Measurements from ENCODE around the gene SLC25A15. TPM values are rescaled to one million over a fixed set of nuclear protein-coding genes. Genes with fewer than 3 reads are reported as not detected.
A peak's percentile ranks its signal among the peaks of the same experiment; 100 is the strongest.

The SLC25A15 gene
- total RNA-seq, 1 experiment from 2014 or later: 20.2 TPM

DNA sequence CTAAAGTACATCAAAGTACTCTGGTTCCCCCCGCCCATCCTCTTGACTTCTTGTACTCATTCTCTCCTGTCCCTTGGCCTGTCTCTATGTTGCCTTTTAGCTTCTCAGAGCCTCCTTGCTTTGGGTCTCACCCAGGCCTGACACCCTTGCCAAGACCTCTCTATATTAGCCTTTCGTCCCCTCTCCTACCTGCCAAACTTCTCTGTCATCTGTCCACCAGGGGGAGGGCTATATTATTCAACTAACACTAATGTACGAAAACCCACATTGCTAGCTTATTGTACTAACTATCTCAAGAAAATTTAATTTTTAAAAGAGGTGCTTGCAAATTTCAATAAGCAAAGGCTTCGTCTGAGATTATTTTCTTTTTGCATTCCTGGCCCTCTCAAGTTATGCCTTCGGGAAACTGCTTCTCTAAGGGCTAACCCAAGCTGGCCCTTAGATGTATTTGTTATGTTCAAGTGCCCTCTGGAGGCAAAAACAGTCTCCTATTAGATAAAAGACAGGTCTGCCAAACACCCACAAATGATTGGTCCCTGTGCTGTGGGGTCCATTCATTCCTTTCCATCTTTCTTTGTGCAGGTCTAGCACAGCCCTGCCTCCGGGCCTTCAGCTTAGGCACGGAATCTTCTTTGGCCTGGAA, 12.1 kb upstream of the SLC25A15 start:
- TF ChIP-seq, protein P1, sequence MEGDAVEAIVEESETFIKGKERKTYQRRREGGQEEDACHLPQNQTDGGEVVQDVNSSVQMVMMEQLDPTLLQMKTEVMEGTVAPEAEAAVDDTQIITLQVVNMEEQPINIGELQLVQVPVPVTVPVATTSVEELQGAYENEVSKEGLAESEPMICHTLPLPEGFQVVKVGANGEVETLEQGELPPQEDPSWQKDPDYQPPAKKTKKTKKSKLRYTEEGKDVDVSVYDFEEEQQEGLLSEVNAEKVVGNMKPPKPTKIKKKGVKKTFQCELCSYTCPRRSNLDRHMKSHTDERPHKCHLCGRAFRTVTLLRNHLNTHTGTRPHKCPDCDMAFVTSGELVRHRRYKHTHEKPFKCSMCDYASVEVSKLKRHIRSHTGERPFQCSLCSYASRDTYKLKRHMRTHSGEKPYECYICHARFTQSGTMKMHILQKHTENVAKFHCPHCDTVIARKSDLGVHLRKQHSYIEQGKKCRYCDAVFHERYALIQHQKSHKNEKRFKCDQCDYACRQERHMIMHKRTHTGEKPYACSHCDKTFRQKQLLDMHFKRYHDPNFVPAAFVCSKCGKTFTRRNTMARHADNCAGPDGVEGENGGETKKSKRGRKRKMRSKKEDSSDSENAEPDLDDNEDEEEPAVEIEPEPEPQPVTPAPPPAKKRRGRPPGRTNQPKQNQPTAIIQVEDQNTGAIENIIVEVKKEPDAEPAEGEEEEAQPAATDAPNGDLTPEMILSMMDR (IDR thresholded peaks at IDR 0.05): peak; percentile 75
- no peak for TF ChIP-seq MYBL2 (CRISPR knock-in tag; IDR thresholded peaks at IDR 0.05)
- H3K36me3 Mint-ChIP-seq: no peaks in the 10 kb centered on the region
- H3K4me3 Mint-ChIP-seq: peak overlapping the region; percentile 39; the same call in 1 of the 2 replicates
- ChIA-PET POLR2A (no interaction called here), CTCF (interaction anchor here (0.6 to 3.4 kb wide), 30 partner anchors 11 to 1092 kb away, joined by 3 to 36 read pairs (median 3); partner anchors contain the start of gene SLC25A15)
- DNase-seq (ENCODE audit: low spot score) (peak; percentile 28), ATAC-seq (peak; percentile 87)
- H3K27ac Mint-ChIP-seq: no peak overlapping the region
- peaks cover 12% of the 10 kb centered on the region for H3K4me1 Mint-ChIP-seq
- no peaks in the 10 kb centered on the region for H3K9me3 Mint-ChIP-seq
- H3K27me3 Mint-ChIP-seq (ENCODE audit: low read depth): no peaks in the 10 kb centered on the region

DNA sequence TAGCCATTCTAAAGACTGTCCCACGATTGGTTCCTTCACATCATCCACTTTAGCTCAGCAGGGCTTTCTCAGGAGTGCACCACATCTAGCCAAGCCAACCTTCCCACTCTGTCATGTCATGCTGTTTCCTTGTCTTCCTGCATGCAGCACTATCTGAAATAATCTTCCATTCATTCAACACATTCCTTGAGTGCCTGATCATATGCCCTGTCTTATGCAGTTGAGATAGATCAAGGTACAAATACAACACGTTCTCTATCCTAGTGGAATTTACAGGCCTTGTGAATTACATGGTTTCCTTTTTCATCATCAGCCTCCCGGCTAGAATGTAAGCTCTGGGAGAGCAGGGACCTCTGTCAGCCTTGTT, 11.6 kb upstream of the SLC25A15 start:
- H3K9me3 Mint-ChIP-seq: no peaks in the 10 kb centered on the region
- ChIA-PET CTCF (interaction anchor here (0.6 to 3.4 kb wide), 25 partner anchors 11 to 1092 kb away, joined by 3 to 36 read pairs (median 4); partner anchors contain the start of gene SLC25A15), POLR2A (interaction anchor here (0.5 kb wide), 1 partner anchor 298 kb away, joined by 4 read pairs; no protein-coding TSS in a partner anchor)
- no peak for DNase-seq (ENCODE audit: low spot score)
- H3K4me1 Mint-ChIP-seq: peaks cover 12% of the 10 kb centered on the region
- ATAC-seq: no peak
- no peaks in the 10 kb centered on the region for H3K27me3 Mint-ChIP-seq (ENCODE audit: low read depth)
- H3K27ac Mint-ChIP-seq: no peak overlapping the region
- H3K4me3 Mint-ChIP-seq: no peak overlapping the region
- H3K36me3 Mint-ChIP-seq: no peaks in the 10 kb centered on the region
- TF ChIP-seq ESRRA (CRISPR knock-in tag; IDR thresholded peaks at IDR 0.05; ENCODE audit: borderline replicate concordance) (no peak), SP1 (CRISPR knock-in tag; conservative IDR thresholded peaks at IDR 0.05) (no peak), ETV6 (CRISPR knock-in tag; IDR thresholded peaks at IDR 0.05) (no peak), ZBTB21 (CRISPR knock-in tag; IDR thresholded peaks at IDR 0.05; ENCODE audit: borderline replicate concordance) (no peak)
- TF ChIP-seq, protein P2, sequence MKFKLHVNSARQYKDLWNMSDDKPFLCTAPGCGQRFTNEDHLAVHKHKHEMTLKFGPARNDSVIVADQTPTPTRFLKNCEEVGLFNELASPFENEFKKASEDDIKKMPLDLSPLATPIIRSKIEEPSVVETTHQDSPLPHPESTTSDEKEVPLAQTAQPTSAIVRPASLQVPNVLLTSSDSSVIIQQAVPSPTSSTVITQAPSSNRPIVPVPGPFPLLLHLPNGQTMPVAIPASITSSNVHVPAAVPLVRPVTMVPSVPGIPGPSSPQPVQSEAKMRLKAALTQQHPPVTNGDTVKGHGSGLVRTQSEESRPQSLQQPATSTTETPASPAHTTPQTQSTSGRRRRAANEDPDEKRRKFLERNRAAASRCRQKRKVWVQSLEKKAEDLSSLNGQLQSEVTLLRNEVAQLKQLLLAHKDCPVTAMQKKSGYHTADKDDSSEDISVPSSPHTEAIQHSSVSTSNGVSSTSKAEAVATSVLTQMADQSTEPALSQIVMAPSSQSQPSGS (CRISPR knock-in tag; IDR thresholded peaks at IDR 0.05; ENCODE audit: borderline replicate concordance, low read depth): no peak
- TF ChIP-seq, protein P3, sequence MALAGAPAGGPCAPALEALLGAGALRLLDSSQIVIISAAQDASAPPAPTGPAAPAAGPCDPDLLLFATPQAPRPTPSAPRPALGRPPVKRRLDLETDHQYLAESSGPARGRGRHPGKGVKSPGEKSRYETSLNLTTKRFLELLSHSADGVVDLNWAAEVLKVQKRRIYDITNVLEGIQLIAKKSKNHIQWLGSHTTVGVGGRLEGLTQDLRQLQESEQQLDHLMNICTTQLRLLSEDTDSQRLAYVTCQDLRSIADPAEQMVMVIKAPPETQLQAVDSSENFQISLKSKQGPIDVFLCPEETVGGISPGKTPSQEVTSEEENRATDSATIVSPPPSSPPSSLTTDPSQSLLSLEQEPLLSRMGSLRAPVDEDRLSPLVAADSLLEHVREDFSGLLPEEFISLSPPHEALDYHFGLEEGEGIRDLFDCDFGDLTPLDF (CRISPR knock-in tag; IDR thresholded peaks at IDR 0.05): no peak

DNA sequence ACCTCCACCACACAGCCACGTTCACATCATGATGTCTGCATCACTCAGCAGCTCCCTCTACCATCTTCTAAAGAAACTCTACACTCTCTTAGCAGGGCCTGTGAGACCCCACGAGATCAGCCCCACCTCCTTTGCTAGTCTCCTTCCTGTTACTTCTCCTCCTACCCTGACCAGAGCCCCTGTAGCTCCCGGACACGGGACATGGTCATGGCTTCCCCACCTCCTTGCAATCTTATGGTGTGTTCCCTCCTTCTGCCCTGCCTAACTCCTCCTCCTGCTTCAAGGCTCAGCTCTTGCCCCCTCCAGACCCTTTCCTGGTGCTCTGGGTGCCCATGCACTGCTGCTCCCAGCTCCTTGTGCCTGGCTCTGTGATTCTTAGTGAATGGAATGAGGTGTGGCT, 10.4 kb upstream of the SLC25A15 start:
- CTCF ChIA-PET: interaction anchor here (0.7 to 3.4 kb wide), 7 partner anchors 10 to 710 kb away, joined by 3 to 36 read pairs (median 4); partner anchors contain the start of gene SLC25A15
- TF ChIP-seq NFE2L1 (CRISPR knock-in tag; IDR thresholded peaks at IDR 0.05) (no peak), MXD4 (CRISPR knock-in tag; IDR thresholded peaks at IDR 0.05; ENCODE audit: borderline replicate concordance) (no peak), JAZF1 (CRISPR knock-in tag; IDR thresholded peaks at IDR 0.05) (no peak), ZNF423 (CRISPR knock-in tag; IDR thresholded peaks at IDR 0.05) (no peak)
- TF ChIP-seq, protein P4, sequence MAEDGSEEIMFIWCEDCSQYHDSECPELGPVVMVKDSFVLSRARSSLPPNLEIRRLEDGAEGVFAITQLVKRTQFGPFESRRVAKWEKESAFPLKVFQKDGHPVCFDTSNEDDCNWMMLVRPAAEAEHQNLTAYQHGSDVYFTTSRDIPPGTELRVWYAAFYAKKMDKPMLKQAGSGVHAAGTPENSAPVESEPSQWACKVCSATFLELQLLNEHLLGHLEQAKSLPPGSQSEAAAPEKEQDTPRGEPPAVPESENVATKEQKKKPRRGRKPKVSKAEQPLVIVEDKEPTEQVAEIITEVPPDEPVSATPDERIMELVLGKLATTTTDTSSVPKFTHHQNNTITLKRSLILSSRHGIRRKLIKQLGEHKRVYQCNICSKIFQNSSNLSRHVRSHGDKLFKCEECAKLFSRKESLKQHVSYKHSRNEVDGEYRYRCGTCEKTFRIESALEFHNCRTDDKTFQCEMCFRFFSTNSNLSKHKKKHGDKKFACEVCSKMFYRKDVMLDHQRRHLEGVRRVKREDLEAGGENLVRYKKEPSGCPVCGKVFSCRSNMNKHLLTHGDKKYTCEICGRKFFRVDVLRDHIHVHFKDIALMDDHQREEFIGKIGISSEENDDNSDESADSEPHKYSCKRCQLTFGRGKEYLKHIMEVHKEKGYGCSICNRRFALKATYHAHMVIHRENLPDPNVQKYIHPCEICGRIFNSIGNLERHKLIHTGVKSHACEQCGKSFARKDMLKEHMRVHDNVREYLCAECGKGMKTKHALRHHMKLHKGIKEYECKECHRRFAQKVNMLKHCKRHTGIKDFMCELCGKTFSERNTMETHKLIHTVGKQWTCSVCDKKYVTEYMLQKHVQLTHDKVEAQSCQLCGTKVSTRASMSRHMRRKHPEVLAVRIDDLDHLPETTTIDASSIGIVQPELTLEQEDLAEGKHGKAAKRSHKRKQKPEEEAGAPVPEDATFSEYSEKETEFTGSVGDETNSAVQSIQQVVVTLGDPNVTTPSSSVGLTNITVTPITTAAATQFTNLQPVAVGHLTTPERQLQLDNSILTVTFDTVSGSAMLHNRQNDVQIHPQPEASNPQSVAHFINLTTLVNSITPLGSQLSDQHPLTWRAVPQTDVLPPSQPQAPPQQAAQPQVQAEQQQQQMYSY (CRISPR knock-in tag; IDR thresholded peaks at IDR 0.05): no peak
- TF ChIP-seq, protein P5, sequence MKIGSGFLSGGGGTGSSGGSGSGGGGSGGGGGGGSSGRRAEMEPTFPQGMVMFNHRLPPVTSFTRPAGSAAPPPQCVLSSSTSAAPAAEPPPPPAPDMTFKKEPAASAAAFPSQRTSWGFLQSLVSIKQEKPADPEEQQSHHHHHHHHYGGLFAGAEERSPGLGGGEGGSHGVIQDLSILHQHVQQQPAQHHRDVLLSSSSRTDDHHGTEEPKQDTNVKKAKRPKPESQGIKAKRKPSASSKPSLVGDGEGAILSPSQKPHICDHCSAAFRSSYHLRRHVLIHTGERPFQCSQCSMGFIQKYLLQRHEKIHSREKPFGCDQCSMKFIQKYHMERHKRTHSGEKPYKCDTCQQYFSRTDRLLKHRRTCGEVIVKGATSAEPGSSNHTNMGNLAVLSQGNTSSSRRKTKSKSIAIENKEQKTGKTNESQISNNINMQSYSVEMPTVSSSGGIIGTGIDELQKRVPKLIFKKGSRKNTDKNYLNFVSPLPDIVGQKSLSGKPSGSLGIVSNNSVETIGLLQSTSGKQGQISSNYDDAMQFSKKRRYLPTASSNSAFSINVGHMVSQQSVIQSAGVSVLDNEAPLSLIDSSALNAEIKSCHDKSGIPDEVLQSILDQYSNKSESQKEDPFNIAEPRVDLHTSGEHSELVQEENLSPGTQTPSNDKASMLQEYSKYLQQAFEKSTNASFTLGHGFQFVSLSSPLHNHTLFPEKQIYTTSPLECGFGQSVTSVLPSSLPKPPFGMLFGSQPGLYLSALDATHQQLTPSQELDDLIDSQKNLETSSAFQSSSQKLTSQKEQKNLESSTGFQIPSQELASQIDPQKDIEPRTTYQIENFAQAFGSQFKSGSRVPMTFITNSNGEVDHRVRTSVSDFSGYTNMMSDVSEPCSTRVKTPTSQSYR (CRISPR knock-in tag; IDR thresholded peaks at IDR 0.05): no peak
- TF ChIP-seq, protein P6, sequence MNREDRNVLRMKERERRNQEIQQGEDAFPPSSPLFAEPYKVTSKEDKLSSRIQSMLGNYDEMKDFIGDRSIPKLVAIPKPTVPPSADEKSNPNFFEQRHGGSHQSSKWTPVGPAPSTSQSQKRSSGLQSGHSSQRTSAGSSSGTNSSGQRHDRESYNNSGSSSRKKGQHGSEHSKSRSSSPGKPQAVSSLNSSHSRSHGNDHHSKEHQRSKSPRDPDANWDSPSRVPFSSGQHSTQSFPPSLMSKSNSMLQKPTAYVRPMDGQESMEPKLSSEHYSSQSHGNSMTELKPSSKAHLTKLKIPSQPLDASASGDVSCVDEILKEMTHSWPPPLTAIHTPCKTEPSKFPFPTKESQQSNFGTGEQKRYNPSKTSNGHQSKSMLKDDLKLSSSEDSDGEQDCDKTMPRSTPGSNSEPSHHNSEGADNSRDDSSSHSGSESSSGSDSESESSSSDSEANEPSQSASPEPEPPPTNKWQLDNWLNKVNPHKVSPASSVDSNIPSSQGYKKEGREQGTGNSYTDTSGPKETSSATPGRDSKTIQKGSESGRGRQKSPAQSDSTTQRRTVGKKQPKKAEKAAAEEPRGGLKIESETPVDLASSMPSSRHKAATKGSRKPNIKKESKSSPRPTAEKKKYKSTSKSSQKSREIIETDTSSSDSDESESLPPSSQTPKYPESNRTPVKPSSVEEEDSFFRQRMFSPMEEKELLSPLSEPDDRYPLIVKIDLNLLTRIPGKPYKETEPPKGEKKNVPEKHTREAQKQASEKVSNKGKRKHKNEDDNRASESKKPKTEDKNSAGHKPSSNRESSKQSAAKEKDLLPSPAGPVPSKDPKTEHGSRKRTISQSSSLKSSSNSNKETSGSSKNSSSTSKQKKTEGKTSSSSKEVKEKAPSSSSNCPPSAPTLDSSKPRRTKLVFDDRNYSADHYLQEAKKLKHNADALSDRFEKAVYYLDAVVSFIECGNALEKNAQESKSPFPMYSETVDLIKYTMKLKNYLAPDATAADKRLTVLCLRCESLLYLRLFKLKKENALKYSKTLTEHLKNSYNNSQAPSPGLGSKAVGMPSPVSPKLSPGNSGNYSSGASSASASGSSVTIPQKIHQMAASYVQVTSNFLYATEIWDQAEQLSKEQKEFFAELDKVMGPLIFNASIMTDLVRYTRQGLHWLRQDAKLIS (CRISPR knock-in tag; IDR thresholded peaks at IDR 0.05; ENCODE audit: borderline replicate concordance): no peak

More for the DNA sequence above, 10.4 kb upstream of the SLC25A15 start:
- no peak overlapping the region for H3K27ac Mint-ChIP-seq
- POLR2A ChIA-PET: no interaction called here
- ATAC-seq: peak; percentile 47
- H3K4me1 Mint-ChIP-seq: peaks cover 12% of the 10 kb centered on the region
- H3K27me3 Mint-ChIP-seq (ENCODE audit: low read depth): no peaks in the 10 kb centered on the region
- no peak overlapping the region for H3K4me3 Mint-ChIP-seq
- H3K9me3 Mint-ChIP-seq: no peaks in the 10 kb centered on the region
- no peaks in the 10 kb centered on the region for H3K36me3 Mint-ChIP-seq
- no peak for DNase-seq (ENCODE audit: low spot score)

All from WTC11 (cell line).